Ascending aorta (tissue), 2 donors: ENCODE measurements around the gene LCA5L. TPM values are rescaled to one million over a fixed set of nuclear protein-coding genes. Genes with fewer than 3 reads are reported as not detected.
A peak's percentile ranks its signal among the peaks of the same experiment; 100 is the strongest.

Experiments used
- DNase-seq, 2 donors: peaks; one replicate each; pipeline ENCODE4 v3.0.0-alpha.2; 2019; ENCODE audit warnings: low spot score in 2 of 2
- H3K27ac ChIP-seq, 2 donors: fragments of 200-600 bp; sonication (generic); one replicate each; pipeline ENCODE4 v1.5.1; 2016 to 2017; ENCODE audit warnings: mild to moderate bottlenecking in 1 of 2
- H3K27me3 ChIP-seq: fragments of 200-600 bp; sonication (generic); one replicate; pipeline ENCODE4 v1.5.1; 2017
- H3K36me3 ChIP-seq, 2 donors: fragments of 200-600 bp; sonication (generic); one replicate each; pipeline ENCODE4 v1.5.1; 2016
- H3K4me1 ChIP-seq, 2 donors: fragments of 200-600 bp; sonication (generic); one replicate each; pipeline ENCODE4 v1.5.1; 2016 to 2017; ENCODE audit warnings: mild to moderate bottlenecking in 1 of 2
- H3K4me3 ChIP-seq, 2 donors: fragments of 200-600 bp; sonication (generic); one replicate each; pipeline ENCODE4 v1.5.1; 2016 to 2017; ENCODE audit warnings: mild to moderate bottlenecking in 1 of 2
- H3K9me3 ChIP-seq, 2 donors: fragments of 200-600 bp; sonication (generic); one replicate each; pipeline ENCODE4 v1.5.1; 2016
- intact Hi-C: fragments of 100-400 bp; cut with DNase I; formaldehyde crosslinking; loops from one replicate; pipeline ENCODE4 v1.15.1; 2023
- total RNA-seq: library from RNA; depleted of rRNA; stranded (reverse); fragments of >200 nt; gene quantifications from one replicate; pipeline ENCODE4 v1.1.0, GENCODE V29; 2016
- TF ChIP-seq, protein P1 (sequence below), 3 experiments: fragments of 200-600 bp in 2 of 3; fragments of 450-650 bp in 1 of 3; sonication (generic) in 2 of 3; IDR thresholded peaks; one replicate each; pipeline ENCODE4 v1.5.1; 2016 to 2019; ENCODE audit warnings: antibody characterized with exemption in 3 of 3, mild to moderate bottlenecking in 1 of 3, moderate library complexity in 1 of 3

Gene LCA5L
- total RNA-seq, 1 donor from 2014 or later: not detected

DNA sequence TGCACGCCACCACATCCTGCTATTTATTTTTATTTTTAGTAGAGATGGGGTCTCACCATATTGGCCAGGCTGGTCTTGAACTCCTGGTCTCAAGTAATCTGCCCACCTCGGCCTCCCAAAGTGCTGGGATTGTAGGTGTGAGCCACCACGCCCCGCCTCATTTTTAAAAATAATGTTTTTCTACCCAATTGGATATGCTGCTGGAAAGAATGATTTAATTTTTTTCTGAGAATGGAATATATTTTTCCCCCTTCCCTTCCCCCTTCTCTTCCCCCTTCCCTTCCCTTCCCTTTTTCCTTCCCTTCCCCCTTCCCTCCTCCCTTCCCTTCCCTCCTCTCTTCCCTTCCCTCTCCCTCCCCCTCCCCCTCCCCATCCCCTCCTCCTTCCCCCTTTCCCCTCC is 79.0 kb downstream of the LCA5L start:
- DNase-seq: no peak
- Histone ChIP-seq H3K27ac (no peak overlapping the region), H3K4me3 (no peak overlapping the region), H3K9me3 (no peaks in the 10 kb centered on the region), H3K4me1 (peaks cover 0 to 5% of the 10 kb centered on the region in 2 donors), H3K36me3 (no peaks in the 10 kb centered on the region), H3K27me3 (no peaks in the 10 kb centered on the region)
- intact Hi-C loops: no loop called here
- TF ChIP-seq, protein P1, sequence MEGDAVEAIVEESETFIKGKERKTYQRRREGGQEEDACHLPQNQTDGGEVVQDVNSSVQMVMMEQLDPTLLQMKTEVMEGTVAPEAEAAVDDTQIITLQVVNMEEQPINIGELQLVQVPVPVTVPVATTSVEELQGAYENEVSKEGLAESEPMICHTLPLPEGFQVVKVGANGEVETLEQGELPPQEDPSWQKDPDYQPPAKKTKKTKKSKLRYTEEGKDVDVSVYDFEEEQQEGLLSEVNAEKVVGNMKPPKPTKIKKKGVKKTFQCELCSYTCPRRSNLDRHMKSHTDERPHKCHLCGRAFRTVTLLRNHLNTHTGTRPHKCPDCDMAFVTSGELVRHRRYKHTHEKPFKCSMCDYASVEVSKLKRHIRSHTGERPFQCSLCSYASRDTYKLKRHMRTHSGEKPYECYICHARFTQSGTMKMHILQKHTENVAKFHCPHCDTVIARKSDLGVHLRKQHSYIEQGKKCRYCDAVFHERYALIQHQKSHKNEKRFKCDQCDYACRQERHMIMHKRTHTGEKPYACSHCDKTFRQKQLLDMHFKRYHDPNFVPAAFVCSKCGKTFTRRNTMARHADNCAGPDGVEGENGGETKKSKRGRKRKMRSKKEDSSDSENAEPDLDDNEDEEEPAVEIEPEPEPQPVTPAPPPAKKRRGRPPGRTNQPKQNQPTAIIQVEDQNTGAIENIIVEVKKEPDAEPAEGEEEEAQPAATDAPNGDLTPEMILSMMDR (IDR thresholded peaks at IDR 0.05): no peak

DNA sequence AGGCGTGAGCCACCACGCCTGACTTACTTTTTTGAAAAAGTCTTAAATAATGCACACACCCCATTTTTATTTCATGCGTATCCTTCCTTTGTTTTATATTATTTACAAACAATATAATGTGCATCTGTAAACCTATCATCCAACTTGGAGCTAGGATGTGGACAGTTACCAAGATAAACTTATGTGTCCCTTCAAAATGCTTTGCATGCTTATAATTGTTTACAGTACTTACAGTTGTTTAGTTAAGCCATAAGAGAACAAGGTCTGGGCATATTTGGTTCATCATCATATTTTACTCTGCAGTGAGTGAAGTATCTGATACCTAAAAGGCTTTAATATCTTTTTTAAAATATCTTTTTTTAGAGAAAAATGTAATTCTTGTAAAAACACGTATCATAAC is 80.6 kb downstream of the LCA5L start:
- H3K4me3 ChIP-seq: no peak overlapping the region
- H3K36me3 ChIP-seq: no peaks in the 10 kb centered on the region
- TF ChIP-seq, protein P1 (IDR thresholded peaks at IDR 0.05): no peak
- peaks cover 0 to 5% of the 10 kb centered on the region in 2 donors for H3K4me1 ChIP-seq
- H3K9me3 ChIP-seq: no peaks in the 10 kb centered on the region
- H3K27ac ChIP-seq: no peak overlapping the region
- intact Hi-C loops: no loop called here
- H3K27me3 ChIP-seq: no peaks in the 10 kb centered on the region
- DNase-seq: no peak

DNA sequence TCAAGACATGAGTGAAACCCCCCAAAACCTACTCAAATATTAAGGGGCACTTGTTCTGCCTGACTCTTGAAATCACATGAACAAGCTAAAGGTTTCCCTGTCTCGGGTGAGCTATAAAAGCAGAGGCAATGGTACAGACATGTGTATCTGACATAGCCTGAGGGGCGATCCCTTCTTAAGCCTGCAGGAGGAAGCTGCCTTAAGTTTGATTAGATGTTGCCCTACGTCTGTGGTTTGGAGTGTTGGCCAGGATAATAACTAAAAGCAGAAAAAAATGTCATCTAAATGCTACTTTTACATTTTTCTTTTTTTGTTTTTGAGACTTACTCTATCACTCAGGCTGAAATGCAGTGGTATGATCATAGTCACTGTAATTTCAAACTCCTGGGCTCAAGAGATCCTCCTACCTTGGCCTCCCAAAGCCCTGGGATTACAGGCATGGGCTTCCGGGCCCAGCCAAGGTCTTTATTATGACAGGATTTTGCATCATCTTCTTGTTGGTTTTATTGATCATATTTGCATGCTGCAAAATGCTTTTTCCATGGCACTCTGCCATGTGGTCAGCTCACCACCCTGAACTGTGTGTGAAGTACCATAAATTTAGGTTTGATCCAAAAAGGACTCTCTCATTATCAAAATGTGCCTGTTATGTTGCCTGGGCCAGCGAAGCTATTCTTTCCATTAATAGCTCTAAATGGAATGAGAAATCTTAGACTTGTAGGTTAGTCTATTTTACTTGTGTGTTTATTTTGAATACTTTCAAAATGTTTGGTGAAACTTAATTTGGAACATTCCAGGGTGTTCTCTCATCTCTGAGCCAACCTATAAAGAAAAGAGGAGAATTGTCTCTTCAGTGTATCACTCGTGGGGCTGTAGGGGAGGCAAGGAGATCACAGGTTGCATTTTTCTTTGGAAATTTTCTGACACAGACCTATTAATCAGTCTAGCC is 81.7 kb downstream of the LCA5L start:
- Histone ChIP-seq H3K27ac (peak overlapping the region; percentile 15 to 23), H3K4me3 (no peak overlapping the region), H3K4me1 (peaks cover 0 to 5% of the 10 kb centered on the region in 2 donors), H3K9me3 (no peaks in the 10 kb centered on the region), H3K27me3 (no peaks in the 10 kb centered on the region), H3K36me3 (no peaks in the 10 kb centered on the region)
- TF ChIP-seq, protein P1 (IDR thresholded peaks at IDR 0.05): no peak
- no peak for DNase-seq
- intact Hi-C loops: no loop called here

DNA sequence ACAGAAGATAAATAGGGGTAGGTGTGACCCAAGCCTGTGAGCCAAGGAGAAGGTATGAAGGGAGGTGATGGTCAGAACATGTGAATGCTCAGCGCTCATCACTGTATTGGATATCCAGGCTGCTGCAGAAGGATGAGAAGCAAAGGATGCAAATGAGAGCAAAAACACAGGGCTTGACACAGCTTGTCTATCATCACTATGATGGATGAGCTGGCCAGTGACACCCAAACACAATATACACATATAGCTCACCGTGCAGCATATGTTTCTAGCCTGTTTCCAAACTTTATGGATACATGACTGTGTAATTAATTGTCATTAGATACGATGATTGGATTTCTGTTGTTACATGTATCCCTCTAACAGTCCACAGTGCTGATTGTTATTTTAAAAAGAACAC is 82.8 kb downstream of the LCA5L start:
- no peak overlapping the region for H3K4me3 ChIP-seq
- H3K9me3 ChIP-seq: no peaks in the 10 kb centered on the region
- H3K27me3 ChIP-seq: no peaks in the 10 kb centered on the region
- no peaks in the 10 kb centered on the region for H3K36me3 ChIP-seq
- intact Hi-C loops: no loop called here
- DNase-seq: no peak
- TF ChIP-seq, protein P1 (IDR thresholded peaks at IDR 0.05): no peak
- peaks cover 0 to 5% of the 10 kb centered on the region in 2 donors for H3K4me1 ChIP-seq
- H3K27ac ChIP-seq: no peak overlapping the region

DNA sequence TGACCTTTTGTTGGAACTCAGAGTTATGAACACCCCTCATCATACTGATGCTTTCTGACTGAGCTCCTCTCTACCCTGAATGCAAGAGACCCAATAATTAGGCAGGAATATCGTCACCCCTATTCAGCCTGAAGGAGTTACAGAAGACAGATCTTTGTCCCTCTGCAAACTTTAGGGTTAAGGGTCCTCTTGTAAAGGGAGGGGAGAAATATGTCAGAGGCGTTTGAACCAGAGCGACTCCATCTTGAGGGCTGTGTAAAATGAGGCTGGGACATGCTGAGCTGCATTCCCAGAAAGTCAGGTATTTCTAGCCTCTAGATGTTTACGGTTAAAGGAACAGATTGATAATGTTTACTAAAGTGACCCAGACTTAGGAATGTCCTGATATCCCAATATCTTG is 86.2 kb downstream of the LCA5L start:
- intact Hi-C loops: no loop called here
- TF ChIP-seq, protein P1 (IDR thresholded peaks at IDR 0.05): no peak
- no peaks in the 10 kb centered on the region for H3K27me3 ChIP-seq
- DNase-seq: no peak
- H3K4me1 ChIP-seq: peaks cover 0 to 1% of the 10 kb centered on the region in 2 donors
- H3K4me3 ChIP-seq: no peak overlapping the region
- no peaks in the 10 kb centered on the region for H3K36me3 ChIP-seq
- H3K9me3 ChIP-seq: no peaks in the 10 kb centered on the region
- no peak overlapping the region for H3K27ac ChIP-seq

Other genes starting within 250 kb of the LCA5L start
- gene BRWD1, start 132.1 kb downstream of the LCA5L start, total RNA-seq: 15.4 TPM
- gene HMGN1, start 96.7 kb downstream of the LCA5L start, total RNA-seq: 22.7 TPM
- not detected for gene SH3BGR, start 6.2 kb upstream of the LCA5L start, total RNA-seq
- gene B3GALT5, start 167.2 kb upstream of the LCA5L start, total RNA-seq: not detected